Activated naive CD8-positive, alpha-beta T cell treated with anti-CD3 and anti-CD28 coated beads for 36 hours (primary cell): ENCODE measurements around the gene TRAF7. TPM values are rescaled to one million over a fixed set of nuclear protein-coding genes. Genes with fewer than 3 reads are reported as not detected.
"Not testable (repeated sequence)": the region's sequence is repeated elsewhere in the genome, so short reads cannot be mapped to it uniquely, and the experiment has no call there.

Source experiments
- DNase-seq: peaks from one replicate; pipeline ENCODE4 v3.0.0; 2021
- H3K27ac Mint-ChIP-seq: one replicate; pipeline ENCODE4 v1.8.0; 2022; ENCODE audit warnings: mild to moderate bottlenecking, moderate library complexity, mixed read lengths
- H3K27me3 Mint-ChIP-seq: one replicate; pipeline ENCODE4 v1.8.0; 2022; ENCODE audit warnings: mild to moderate bottlenecking, mixed read lengths
- H3K36me3 Mint-ChIP-seq: one replicate; pipeline ENCODE4 v1.8.0; 2021; ENCODE audit warnings: mild to moderate bottlenecking, mixed read lengths
- H3K4me1 Mint-ChIP-seq: one replicate; pipeline ENCODE4 v1.8.0; 2021; ENCODE audit warnings: mixed read lengths
- H3K4me3 Mint-ChIP-seq: one replicate; pipeline ENCODE4 v1.8.0; 2022; ENCODE audit warnings: mild to moderate bottlenecking, moderate library complexity, mixed read lengths
- H3K9me3 Mint-ChIP-seq: one replicate; pipeline ENCODE4 v1.8.0; 2022; ENCODE audit warnings: mixed read lengths
- total RNA-seq, 2 experiments: library from RNA; stranded (reverse); gene quantifications; one replicate each; pipeline ENCODE4 v1.2.3, GENCODE V29; 2021

TRAF7 gene
- total RNA-seq, 2 experiments from 2014 or later, result 86.4 to 89.2 TPM

- not testable (repeated sequence) for H3K9me3 Mint-ChIP-seq
Measured at GRCh38 chr16:2203119-2203688, 47.6 kb downstream of the TRAF7 start.

GRCh38 chr16:2204416-2205103 lies 49.0 kb downstream of the TRAF7 start:
- H3K27me3 Mint-ChIP-seq, result no peaks in the 10 kb centered on the region
- H3K27ac Mint-ChIP-seq, result peak overlapping the region; percentile 78
- H3K4me1 Mint-ChIP-seq, result peaks cover 17% of the 10 kb centered on the region
- DNase-seq, result no peak
- H3K36me3 Mint-ChIP-seq, result peaks cover 19% of the 10 kb centered on the region
- peak overlapping the region; percentile 82 for H3K4me3 Mint-ChIP-seq
- H3K9me3 Mint-ChIP-seq, result no peaks in the 10 kb centered on the region

More at GRCh38 chr16:2203119-2203688, 47.6 kb downstream of the TRAF7 start:
- Mint-ChIP-seq H3K4me1 (peaks cover 17% of the 10 kb centered on the region), H3K4me3 (peak overlapping the region; percentile 82), H3K36me3 (peaks cover 19% of the 10 kb centered on the region)
- not testable (repeated sequence) for H3K27me3 Mint-ChIP-seq, H3K27ac Mint-ChIP-seq, DNase-seq

- Mint-ChIP-seq H3K9me3 (no peaks in the 10 kb centered on the region), H3K4me3 (peak within 1 kb of the TSS; percentile 88), H3K27ac (peak within 1 kb of the TSS; percentile 86), H3K27me3 (no peaks in the 10 kb centered on the region), H3K4me1 (peaks cover 17% of the 10 kb centered on the region), H3K36me3 (peaks cover 19% of the 10 kb centered on the region)
- DNase-seq, result peak; percentile 91
Measured at GRCh38 chr16:2205104-2205966, 49.8 kb downstream of the TRAF7 start, which contains the start of gene MLST8. TSS of gene MLST8 (plus strand) at chr16:2205454. CDS start at chr16:2206086, 632 bp downstream.

GRCh38 chr16:2205967-2206313 lies 50.4 kb downstream of the TRAF7 start:
- Mint-ChIP-seq H3K9me3 (no peaks in the 10 kb centered on the region), H3K4me3 (peak overlapping the region; percentile 88), H3K4me1 (peaks cover 17% of the 10 kb centered on the region), H3K36me3 (peaks cover 19% of the 10 kb centered on the region), H3K27ac (peak overlapping the region; percentile 81), H3K27me3 (no peaks in the 10 kb centered on the region)
- no peak for DNase-seq

- Mint-ChIP-seq H3K27ac (peak overlapping the region; percentile 81), H3K4me1 (peaks cover 17% of the 10 kb centered on the region), H3K27me3 (no peaks in the 10 kb centered on the region), H3K9me3 (no peaks in the 10 kb centered on the region), H3K36me3 (peaks cover 19% of the 10 kb centered on the region), H3K4me3 (peak overlapping the region; percentile 88)
- DNase-seq, result no peak
Measured at GRCh38 chr16:2206420-2206779, 50.8 kb downstream of the TRAF7 start.

- Mint-ChIP-seq H3K4me3 (peak overlapping the region; percentile 88), H3K27ac (peak overlapping the region; percentile 81), H3K27me3 (no peaks in the 10 kb centered on the region), H3K9me3 (no peaks in the 10 kb centered on the region), H3K36me3 (peaks cover 19% of the 10 kb centered on the region), H3K4me1 (peaks cover 20% of the 10 kb centered on the region)
- DNase-seq, result no peak
Measured at GRCh38 chr16:2206780-2207433, 51.3 kb downstream of the TRAF7 start.

GRCh38 chr16:2207872-2208271 lies 52.3 kb downstream of the TRAF7 start:
- Mint-ChIP-seq H3K36me3 (peaks cover 26% of the 10 kb centered on the region), H3K27me3 (no peaks in the 10 kb centered on the region), H3K9me3 (no peaks in the 10 kb centered on the region), H3K4me1 (peaks cover 26% of the 10 kb centered on the region), H3K27ac (peak overlapping the region; percentile 61), H3K4me3 (peak overlapping the region; percentile 88)
- DNase-seq, result no peak

GRCh38 chr16:2208308-2208707 lies 52.7 kb downstream of the TRAF7 start:
- no peaks in the 10 kb centered on the region for H3K9me3 Mint-ChIP-seq
- H3K27ac Mint-ChIP-seq, result no peak overlapping the region
- H3K4me3 Mint-ChIP-seq, result no peak overlapping the region
- no peaks in the 10 kb centered on the region for H3K27me3 Mint-ChIP-seq
- peaks cover 31% of the 10 kb centered on the region for H3K4me1 Mint-ChIP-seq
- peaks cover 30% of the 10 kb centered on the region for H3K36me3 Mint-ChIP-seq
- DNase-seq, result no peak

- H3K4me1 Mint-ChIP-seq, result peaks cover 31% of the 10 kb centered on the region
- H3K27ac Mint-ChIP-seq, result no peak overlapping the region
- H3K36me3 Mint-ChIP-seq, result peaks cover 35% of the 10 kb centered on the region
- no peak overlapping the region for H3K4me3 Mint-ChIP-seq
- no peaks in the 10 kb centered on the region for H3K27me3 Mint-ChIP-seq
- no peaks in the 10 kb centered on the region for H3K9me3 Mint-ChIP-seq
- DNase-seq, result no peak
Measured at GRCh38 chr16:2208772-2209171, 53.2 kb downstream of the TRAF7 start.

- Mint-ChIP-seq H3K9me3 (no peaks in the 10 kb centered on the region), H3K27ac (no peak overlapping the region), H3K27me3 (no peaks in the 10 kb centered on the region), H3K4me3 (no peak overlapping the region), H3K4me1 (peaks cover 30% of the 10 kb centered on the region), H3K36me3 (peaks cover 35% of the 10 kb centered on the region)
- DNase-seq, result no peak
Measured at GRCh38 chr16:2209258-2210008, 53.9 kb downstream of the TRAF7 start.

- H3K4me1 Mint-ChIP-seq, result peaks cover 26% of the 10 kb centered on the region
- no peak overlapping the region for H3K27ac Mint-ChIP-seq
- no peak for DNase-seq
- H3K4me3 Mint-ChIP-seq, result no peak overlapping the region
- H3K9me3 Mint-ChIP-seq, result no peaks in the 10 kb centered on the region
- H3K36me3 Mint-ChIP-seq, result peaks cover 35% of the 10 kb centered on the region
- no peaks in the 10 kb centered on the region for H3K27me3 Mint-ChIP-seq
Measured at GRCh38 chr16:2210009-2210332, 54.4 kb downstream of the TRAF7 start.

GRCh38 chr16:2210386-2211365 lies 55.1 kb downstream of the TRAF7 start, which contains the start of gene BRICD5:
TSS of gene BRICD5 (minus strand) at chr16:2210863. CDS start at chr16:2210833, 30 bp downstream.
- no peak for DNase-seq
- H3K4me3 Mint-ChIP-seq, result no peak within 1 kb of the TSS

GRCh38 chr16:2211923-2212347 lies 56.4 kb downstream of the TRAF7 start:
- Mint-ChIP-seq H3K9me3 (no peaks in the 10 kb centered on the region), H3K27me3 (no peaks in the 10 kb centered on the region), H3K4me1 (peaks cover 30% of the 10 kb centered on the region), H3K27ac (peak overlapping the region; percentile 56), H3K4me3 (peak overlapping the region; percentile 46), H3K36me3 (peaks cover 28% of the 10 kb centered on the region)
- DNase-seq, result no peak

More at GRCh38 chr16:2210386-2211365, 55.1 kb downstream of the TRAF7 start, which contains the start of gene BRICD5:
- H3K27me3 Mint-ChIP-seq, result no peaks in the 10 kb centered on the region
- no peaks in the 10 kb centered on the region for H3K9me3 Mint-ChIP-seq
- peaks cover 36% of the 10 kb centered on the region for H3K36me3 Mint-ChIP-seq
- peaks cover 26% of the 10 kb centered on the region for H3K4me1 Mint-ChIP-seq
- peak within 1 kb of the TSS; percentile 56 for H3K27ac Mint-ChIP-seq
